Measurements from ENCODE around the gene CDH4. TPM values are rescaled to one million over a fixed set of nuclear protein-coding genes. Genes with fewer than 3 reads are reported as not detected.

CDH4 gene
- total and polyA plus RNA-seq, 2 of the 8 experiments (the other 6 are each of a cell fraction or from before 2014, with no cell fraction given) = 4.3 to 7.9 TPM

- H3K27ac ChIP-seq (ENCODE audit: low read depth, low read length) = no peak overlapping the region
- H3K14ac ChIP-seq (ENCODE audit: insufficient read length) = no peak overlapping the region
- H4K20me1 ChIP-seq (replicated peaks in 1 of 2; ENCODE audit: control insufficient read depth in 1 of 2, insufficient read depth in 2 of 2, low read length in 2 of 2) = no peaks in the 10 kb centered on the region
- H2BK12ac ChIP-seq (ENCODE audit: low read depth, low read length) = no peak overlapping the region
- no peaks in the 10 kb centered on the region for H3K79me2 ChIP-seq (ENCODE audit: control insufficient read depth in 1 of 2, insufficient read depth in 2 of 2, low read length in 2 of 2)
- no peak overlapping the region for H2BK20ac ChIP-seq (ENCODE audit: low read length)
- no peak overlapping the region for H3K4me3 ChIP-seq (ENCODE audit: extremely low read depth in 1 of 4, insufficient read depth in 2 of 4, low read depth in 3 of 4, low read length in 4 of 4)
- no peak overlapping the region for H4K91ac ChIP-seq (replicated peaks; ENCODE audit: insufficient read length, low read length)
- H3K23ac ChIP-seq (ENCODE audit: insufficient read length) = no peak overlapping the region
- WGBS, 2 experiments (ENCODE audit: extremely low coverage in 1 of 2, insufficient coverage in 1 of 2, insufficient read length in 1 of 2, insufficient replicate concordance in 2 of 2, low coverage in 1 of 2, low lambda C conversion rate in 2 of 2, missing lambda C conversion rate in 1 of 2) = 88% methylated on average over 5 of the region's 5 CpGs; no CpG with 5 or more reads in 1 of the 2 experiments
- no peak overlapping the region for H2BK120ac ChIP-seq (replicated peaks; ENCODE audit: low read depth, low read length)
- H3K4me2 ChIP-seq (ENCODE audit: insufficient read depth in 1 of 2, low read depth in 2 of 2, low read length in 2 of 2) = no peak overlapping the region
- H3K23me2 ChIP-seq (ENCODE audit: low read depth, low read length) = peaks cover 4% of the 10 kb centered on the region
- H3K9me3 ChIP-seq (ENCODE audit: insufficient read depth in 2 of 2, low read depth in 1 of 2, low read length in 1 of 2) = peaks cover 0 to 2% of the 10 kb centered on the region in 2 experiments; a peak in 2 of 4 replicates
- H3K4me1 ChIP-seq (replicated peaks in 1 of 4; ENCODE audit: control insufficient read depth in 3 of 4, insufficient read depth in 4 of 4, low read length in 3 of 4) = peaks cover 0 to 3% (median 0%) of the 10 kb centered on the region in 4 experiments; a peak in 1 of 7 replicates
- H2AK5ac ChIP-seq (ENCODE audit: low read depth, low read length) = no peak overlapping the region
- H2BK5ac ChIP-seq (ENCODE audit: low read depth, low read length) = no peak overlapping the region
- no peaks in the 10 kb centered on the region; the same call in 1 of the 2 replicates for H3K79me1 ChIP-seq (ENCODE audit: low read depth, low read length)
- FAIRE-seq (no peak), DNase-seq (ENCODE audit: low read depth in 1 of 2, low spot score in 2 of 2) (no peak)
- POLR2A ChIA-PET (ENCODE audit: partially characterized antibody) = no interaction called here
- no peak overlapping the region for H3K4ac ChIP-seq (replicated peaks; ENCODE audit: insufficient read length, low read depth, low read length)
- no peak overlapping the region for H4K8ac ChIP-seq (ENCODE audit: extremely low read depth, insufficient read depth, low read length)
- CTCF ChIA-PET (ENCODE audit: partially characterized antibody) = no interaction called here
- H3K9ac ChIP-seq (replicated peaks in 1 of 4; ENCODE audit: extremely low read depth in 1 of 4, low read depth in 3 of 4, low read length in 3 of 4) = no peak overlapping the region
- no peak overlapping the region for H3K18ac ChIP-seq (ENCODE audit: extremely low read depth, low read length)
- H3K36me3 ChIP-seq (ENCODE audit: control insufficient read depth in 2 of 4, insufficient read depth in 4 of 4, low read length in 3 of 4) = no peaks in the 10 kb centered on the region
- no peak overlapping the region for H2BK15ac ChIP-seq (ENCODE audit: low read length)
- TF ChIP-seq SUZ12 (IDR thresholded peaks at IDR 0.05; ENCODE audit: low read length) (no peak), JUND (IDR thresholded peaks at IDR 0.05; ENCODE audit: low read length) (no peak), HDAC6 (IDR thresholded peaks at IDR 0.05; ENCODE audit: low read depth, low read length) (no peak), POLR2A (IDR thresholded peaks at IDR 0.05; ENCODE audit: control extremely low read depth in 1 of 2, low read depth in 2 of 2, low read length in 2 of 2) (no peak), BCL11A (IDR thresholded peaks at IDR 0.05; ENCODE audit: low read depth in 2 of 2, low read length in 2 of 2) (no peak), CTCF (IDR thresholded peaks at IDR 0.05; ENCODE audit: control extremely low read depth in 1 of 3, insufficient read depth in 1 of 3, low read depth in 1 of 3, low read length in 3 of 3) (no peak), KDM4A (IDR thresholded peaks at IDR 0.05; ENCODE audit: low read depth, low read length, severe bottlenecking) (no peak), POU5F1 (IDR thresholded peaks at IDR 0.05; ENCODE audit: low read depth, low read length) (no peak)
- H3K56ac ChIP-seq (replicated peaks; ENCODE audit: insufficient read length, low read depth, low read length) = no peak overlapping the region
- H2AFZ ChIP-seq (ENCODE audit: low read length) = no peak overlapping the region
- H3K27me3 ChIP-seq (replicated peaks in 1 of 4; ENCODE audit: control insufficient read depth in 3 of 4, extremely low read depth in 1 of 4, insufficient read depth in 3 of 4, low read length in 3 of 4) = peaks cover 0 to 3% (median 1%) of the 10 kb centered on the region in 4 experiments; a peak in 1 of 7 replicates
- H4K5ac ChIP-seq (ENCODE audit: insufficient read length, low read depth, low read length) = no peak overlapping the region
Measured at GRCh38 chr20:61821735-61822134, 569.7 kb downstream of the CDH4 start.

All from H1 (cell line).